Esophagus squamous epithelium (tissue), 4 donors: ENCODE data around the gene PKD2.

Experiments used
- POLR2A ChIP-seq, 4 donors: fragments of 450-650 bp; IDR thresholded peaks; one replicate each; pipeline ENCODE4 v1.6.1; 2017; ENCODE audit warnings: antibody characterized with exemption in 4 of 4, mild to moderate bottlenecking in 4 of 4, moderate library complexity in 3 of 4
- TF ChIP-seq, protein P1 (sequence below), 6 experiments: fragments of 450-650 bp in 4 of 6; fragments of 200-600 bp in 2 of 6; sonication (generic) in 2 of 6; IDR thresholded peaks; one replicate each; pipeline ENCODE4 v1.5.1; 2016 to 2019; ENCODE audit warnings: antibody characterized with exemption in 6 of 6, mild to moderate bottlenecking in 4 of 6, moderate library complexity in 4 of 6

DNA sequence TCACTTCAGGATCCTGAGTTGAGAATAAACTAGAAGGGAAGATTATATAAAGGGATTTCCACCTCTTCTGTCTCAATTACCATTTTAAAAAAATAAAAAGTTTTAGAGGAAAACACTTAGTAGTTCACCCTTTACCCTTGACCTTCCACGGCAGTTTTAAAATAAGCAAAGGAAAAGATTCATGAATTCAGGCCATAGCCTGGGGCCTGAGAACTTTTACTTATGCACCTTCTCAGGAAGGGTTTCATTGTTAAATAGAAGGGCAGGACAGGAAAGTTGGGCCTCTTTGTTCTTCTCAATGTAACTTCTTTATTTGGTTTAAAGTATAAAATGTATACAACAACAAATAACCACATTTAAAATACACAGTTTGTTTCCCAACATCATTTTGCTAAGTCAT is 54.9 kb downstream of the PKD2 start:
- TF ChIP-seq, protein P1, sequence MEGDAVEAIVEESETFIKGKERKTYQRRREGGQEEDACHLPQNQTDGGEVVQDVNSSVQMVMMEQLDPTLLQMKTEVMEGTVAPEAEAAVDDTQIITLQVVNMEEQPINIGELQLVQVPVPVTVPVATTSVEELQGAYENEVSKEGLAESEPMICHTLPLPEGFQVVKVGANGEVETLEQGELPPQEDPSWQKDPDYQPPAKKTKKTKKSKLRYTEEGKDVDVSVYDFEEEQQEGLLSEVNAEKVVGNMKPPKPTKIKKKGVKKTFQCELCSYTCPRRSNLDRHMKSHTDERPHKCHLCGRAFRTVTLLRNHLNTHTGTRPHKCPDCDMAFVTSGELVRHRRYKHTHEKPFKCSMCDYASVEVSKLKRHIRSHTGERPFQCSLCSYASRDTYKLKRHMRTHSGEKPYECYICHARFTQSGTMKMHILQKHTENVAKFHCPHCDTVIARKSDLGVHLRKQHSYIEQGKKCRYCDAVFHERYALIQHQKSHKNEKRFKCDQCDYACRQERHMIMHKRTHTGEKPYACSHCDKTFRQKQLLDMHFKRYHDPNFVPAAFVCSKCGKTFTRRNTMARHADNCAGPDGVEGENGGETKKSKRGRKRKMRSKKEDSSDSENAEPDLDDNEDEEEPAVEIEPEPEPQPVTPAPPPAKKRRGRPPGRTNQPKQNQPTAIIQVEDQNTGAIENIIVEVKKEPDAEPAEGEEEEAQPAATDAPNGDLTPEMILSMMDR (IDR thresholded peaks at IDR 0.05): no peak
- TF ChIP-seq POLR2A (IDR thresholded peaks at IDR 0.05): no peak
